Skeletal muscle tissue (tissue), 4 donors: ENCODE results near the gene TELO2. TPM values are rescaled to one million over a fixed set of nuclear protein-coding genes. Genes with fewer than 3 reads are reported as not detected.

Experiments
- H3K27ac ChIP-seq: one replicate; pipeline ENCODE4 v1.7.0; 2013; ENCODE audit warnings: mild to moderate bottlenecking, low read depth, low read length, inconsistent platforms
- H3K27me3 ChIP-seq, 3 donors: one replicate each; pipeline ENCODE4 v1.7.0; 2013; ENCODE audit warnings: low read length in 3 of 3; ENCODE audit not compliant: control insufficient read depth in 3 of 3, insufficient read depth in 3 of 3
- H3K36me3 ChIP-seq, 3 donors: one replicate each; pipeline ENCODE4 v1.7.0; 2013; ENCODE audit warnings: low read length in 3 of 3; ENCODE audit not compliant: control insufficient read depth in 3 of 3, insufficient read depth in 3 of 3
- H3K4me1 ChIP-seq, 3 donors: one replicate each; pipeline ENCODE4 v1.7.0; 2013; ENCODE audit warnings: low read length in 3 of 3, mild to moderate bottlenecking in 3 of 3; ENCODE audit not compliant: control insufficient read depth in 3 of 3, insufficient read depth in 3 of 3
- H3K4me3 ChIP-seq, 3 donors: one replicate each; pipeline ENCODE4 v1.7.0; 2013; ENCODE audit warnings: low read length in 3 of 3
- H3K9ac ChIP-seq, 3 donors: one replicate each; pipeline ENCODE4 v1.7.0; 2013; ENCODE audit warnings: low read length in 3 of 3, mild to moderate bottlenecking in 3 of 3, moderate library complexity in 2 of 3, low read depth in 1 of 3
- H3K9me3 ChIP-seq, 3 donors: one replicate each; pipeline ENCODE4 v1.7.0; 2013; ENCODE audit warnings: low read length in 3 of 3; ENCODE audit not compliant: control insufficient read depth in 3 of 3
- total RNA-seq: library from RNA; depleted of rRNA; stranded (reverse); fragments of >200 nt; gene quantifications from one replicate; pipeline ENCODE4 v1.2.3, GENCODE V29; 2014
- donor health status: Osteomylitis.

The TELO2 gene
- total RNA-seq, 1 donor from 2014 or later = 11.0 TPM

GRCh38 chr16:1503110-1503955 is 10.2 kb downstream of the TELO2 start:
- no peaks in the 10 kb centered on the region for H3K9me3 ChIP-seq
- H3K27me3 ChIP-seq = no peaks in the 10 kb centered on the region
- no peaks in the 10 kb centered on the region for H3K4me1 ChIP-seq
- no peak overlapping the region for H3K4me3 ChIP-seq
- no peak overlapping the region for H3K9ac ChIP-seq
- H3K36me3 ChIP-seq = peaks cover 35 to 57% (median 53%) of the 10 kb centered on the region in 3 donors
- H3K27ac ChIP-seq = no peak overlapping the region

DNA sequence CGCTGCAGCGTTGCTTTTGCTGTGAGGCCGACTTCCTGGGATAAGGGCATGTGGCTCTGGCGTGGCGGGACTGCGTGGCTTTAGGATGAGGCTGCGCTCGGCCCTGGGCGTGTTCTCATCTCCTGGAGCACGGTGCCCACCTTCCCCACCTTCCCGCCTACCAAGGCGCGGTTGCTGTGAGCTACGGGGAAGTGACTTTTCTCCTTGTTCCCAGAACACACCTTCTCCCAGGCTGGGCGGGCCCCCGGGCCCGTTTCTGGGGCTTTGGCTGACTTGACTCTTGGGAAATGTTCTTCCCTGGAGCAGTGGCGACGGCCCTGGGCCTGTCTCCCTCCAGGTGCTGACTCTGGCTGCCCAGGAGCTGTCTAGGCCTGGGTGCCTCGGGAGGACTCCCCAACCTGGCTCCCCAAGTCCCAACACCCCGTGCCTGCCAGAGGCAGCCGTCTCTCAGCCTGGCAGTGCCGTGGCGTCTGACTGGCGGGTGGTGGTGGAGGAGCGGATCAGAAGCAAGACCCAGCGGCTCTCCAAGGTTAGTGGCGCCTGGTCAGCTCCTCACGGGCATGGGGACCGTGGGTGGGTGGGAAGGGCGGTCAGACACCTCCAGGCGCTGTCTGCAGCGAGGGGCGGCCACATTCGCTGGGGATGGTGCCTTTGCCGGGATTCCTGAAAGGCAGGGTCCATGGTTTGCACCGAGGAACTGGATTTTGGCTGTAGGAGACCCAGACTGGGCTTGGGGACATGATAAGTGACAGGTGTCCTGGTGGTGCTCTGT is 12.1 kb downstream of the TELO2 start:
- no peak overlapping the region for H3K9ac ChIP-seq
- H3K4me3 ChIP-seq = no peak overlapping the region
- peaks cover 24 to 43% (median 37%) of the 10 kb centered on the region in 3 donors for H3K36me3 ChIP-seq
- H3K27me3 ChIP-seq = no peaks in the 10 kb centered on the region
- no peak overlapping the region for H3K27ac ChIP-seq
- peaks cover 11 to 14% (median 11%) of the 10 kb centered on the region in 3 donors for H3K4me1 ChIP-seq
- H3K9me3 ChIP-seq = no peaks in the 10 kb centered on the region

DNA sequence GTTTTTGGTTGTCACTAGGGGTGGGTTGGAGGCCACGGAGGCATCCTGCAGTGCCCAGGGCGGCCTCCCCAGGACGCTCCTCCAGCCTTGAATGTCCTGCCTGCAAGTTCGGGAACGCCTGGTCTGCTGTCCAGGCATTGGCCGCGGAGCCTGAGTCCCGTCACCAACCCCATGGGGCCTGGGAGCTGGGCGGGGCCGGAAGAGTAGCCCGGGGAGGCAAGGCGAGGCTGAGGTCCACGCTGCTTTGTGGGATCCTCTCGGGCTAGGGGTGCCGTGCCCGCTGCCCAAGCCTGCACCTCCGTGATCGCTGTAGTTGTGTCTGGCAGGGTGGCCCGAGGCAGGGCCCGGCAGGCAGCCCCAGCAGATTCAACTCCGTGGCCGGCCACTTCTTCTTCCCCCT is 12.8 kb downstream of the TELO2 start:
- no peaks in the 10 kb centered on the region for H3K9me3 ChIP-seq
- H3K36me3 ChIP-seq = peaks cover 24 to 41% (median 36%) of the 10 kb centered on the region in 3 donors

GRCh38 chr16:1506494-1507213 is 13.5 kb downstream of the TELO2 start:
- H3K36me3 ChIP-seq = peaks cover 22 to 38% (median 35%) of the 10 kb centered on the region in 3 donors
- H3K4me1 ChIP-seq = peaks cover 13 to 21% (median 17%) of the 10 kb centered on the region in 3 donors
- no peaks in the 10 kb centered on the region for H3K27me3 ChIP-seq
- no peak overlapping the region for H3K4me3 ChIP-seq
- H3K27ac ChIP-seq = no peak overlapping the region
- no peaks in the 10 kb centered on the region for H3K9me3 ChIP-seq
- H3K9ac ChIP-seq = no peak overlapping the region

More for the DNA sequence above, 12.8 kb downstream of the TELO2 start:
- Histone ChIP-seq H3K27ac (no peak overlapping the region), H3K9ac (no peak overlapping the region), H3K4me3 (no peak overlapping the region), H3K4me1 (peaks cover 13 to 19% (median 14%) of the 10 kb centered on the region in 3 donors), H3K27me3 (no peaks in the 10 kb centered on the region)

DNA sequence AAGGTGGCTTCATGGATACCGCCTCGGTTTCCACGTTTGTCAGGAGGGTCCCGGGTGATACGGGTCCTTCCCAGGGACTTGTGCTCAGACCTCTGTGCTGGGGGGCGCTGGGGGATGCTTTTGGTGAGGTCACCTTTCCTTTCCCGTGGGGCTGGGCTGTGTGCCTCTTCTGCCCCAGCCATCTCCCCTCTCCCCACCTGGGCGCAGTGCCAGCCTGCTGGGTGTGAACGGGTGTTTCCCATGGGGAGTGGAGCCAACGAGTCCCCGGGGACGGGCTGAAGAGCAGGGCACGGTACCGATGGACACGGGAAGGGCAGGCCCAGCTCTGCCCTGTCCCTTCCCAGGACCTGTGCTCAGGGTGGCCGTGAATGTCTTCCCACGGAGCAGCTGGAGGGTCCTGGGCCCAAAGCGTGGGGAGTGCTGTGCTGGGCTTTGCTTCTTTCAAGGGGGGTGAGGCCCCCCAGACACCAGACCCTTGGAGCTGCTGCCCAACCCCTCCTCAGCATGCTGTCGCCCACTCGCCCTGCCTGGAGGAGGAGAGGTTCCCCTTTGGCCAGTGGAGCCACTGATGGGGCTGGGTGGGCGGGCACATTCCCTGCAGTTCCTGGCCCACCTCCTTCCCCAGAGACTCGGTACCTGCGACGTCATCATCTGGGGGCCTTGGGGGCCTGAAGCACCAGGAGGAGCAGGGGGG is 15.5 kb downstream of the TELO2 start:
- Histone ChIP-seq H3K9me3 (no peaks in the 10 kb centered on the region), H3K4me3 (no peak overlapping the region), H3K36me3 (peaks cover 7 to 22% (median 15%) of the 10 kb centered on the region in 3 donors), H3K27me3 (no peaks in the 10 kb centered on the region), H3K9ac (peak overlapping the region in 1 of 3 donors; percentile 82), H3K4me1 (peaks cover 16 to 21% (median 19%) of the 10 kb centered on the region in 3 donors), H3K27ac (no peak overlapping the region)

DNA sequence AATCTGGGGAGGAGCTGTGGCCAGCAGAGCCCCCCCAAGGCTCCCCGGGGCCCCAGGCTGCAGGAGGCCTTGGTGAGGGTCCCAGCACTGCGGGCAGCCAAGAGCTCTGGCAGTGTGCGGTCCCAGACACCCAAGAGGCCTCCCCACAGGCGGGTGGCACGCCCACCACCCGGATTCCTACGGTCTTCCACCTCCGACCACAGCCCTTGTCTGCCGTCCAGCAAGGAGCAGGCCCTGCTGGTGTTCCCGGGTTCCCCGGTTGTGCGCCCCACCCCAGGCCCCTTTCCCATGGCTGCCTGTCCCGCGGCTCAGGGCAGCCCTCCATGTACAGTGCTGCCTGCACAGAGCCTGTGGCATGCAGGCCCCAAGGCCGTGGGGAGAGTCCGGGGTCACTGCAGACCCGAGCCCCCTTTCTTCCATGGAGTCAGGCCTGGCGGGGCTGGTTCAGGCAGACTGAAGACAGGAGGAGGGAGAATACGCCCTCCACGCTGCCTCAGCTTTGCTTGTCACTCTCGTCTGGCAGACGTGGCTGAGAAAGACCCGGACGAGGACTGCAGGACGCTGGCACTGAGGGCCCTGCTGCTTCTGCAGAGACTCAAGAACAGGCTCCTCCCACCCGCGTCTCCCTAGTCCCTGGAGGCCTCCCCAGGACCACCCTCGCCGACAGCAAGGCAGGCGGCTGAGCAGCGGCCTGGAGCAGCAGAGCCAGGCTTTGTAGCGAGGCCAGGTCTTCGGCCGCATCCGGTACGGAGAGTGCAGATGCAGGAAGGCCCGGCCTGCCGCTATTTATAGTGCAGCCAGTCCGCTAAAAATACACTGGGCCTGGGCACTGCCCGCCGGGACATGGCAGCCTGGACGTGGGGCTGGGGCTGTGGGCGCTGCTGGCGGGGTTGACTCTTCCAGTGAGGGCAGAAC is 16.4 kb downstream of the TELO2 start:
- peak overlapping the region in 1 of 3 donors; percentile 60 for H3K4me3 ChIP-seq
- H3K4me1 ChIP-seq = peaks cover 16 to 21% (median 19%) of the 10 kb centered on the region in 3 donors
- H3K9me3 ChIP-seq = peaks cover 0 to 2% (median 0%) of the 10 kb centered on the region in 3 donors
- no peaks in the 10 kb centered on the region for H3K27me3 ChIP-seq
- H3K9ac ChIP-seq = peak overlapping the region; percentile 38 to 82 (median 76)
- H3K27ac ChIP-seq = peak overlapping the region; percentile 72
- peaks cover 7 to 22% (median 13%) of the 10 kb centered on the region in 3 donors for H3K36me3 ChIP-seq

DNA sequence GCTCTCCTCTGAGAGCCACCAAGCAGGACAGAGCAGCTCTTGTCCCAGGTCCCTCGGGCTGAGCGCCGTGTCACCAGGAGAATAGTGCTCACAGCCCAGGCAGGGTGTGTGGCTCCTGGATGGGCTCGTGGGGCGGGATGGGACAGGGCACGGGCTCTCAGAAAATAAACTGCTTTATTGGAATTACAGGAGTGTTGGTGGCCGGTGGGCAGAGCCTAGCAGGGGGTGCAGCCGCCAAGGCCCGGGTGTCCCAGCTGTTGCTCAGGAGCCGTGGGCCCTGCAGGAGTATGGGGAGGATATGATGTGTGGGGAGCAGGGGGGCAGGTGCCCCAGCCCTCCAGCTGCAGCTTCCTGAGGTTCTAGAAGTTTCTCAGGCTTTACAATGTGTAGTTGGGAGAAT is 17.1 kb downstream of the TELO2 start:
- no peaks in the 10 kb centered on the region for H3K27me3 ChIP-seq
- H3K9me3 ChIP-seq = peaks cover 0 to 2% (median 0%) of the 10 kb centered on the region in 3 donors
- peak overlapping the region; percentile 72 for H3K27ac ChIP-seq
- peak overlapping the region; percentile 32 to 82 (median 61) for H3K9ac ChIP-seq
- H3K4me3 ChIP-seq = peak overlapping the region in 1 of 3 donors; percentile 58
- H3K36me3 ChIP-seq = peaks cover 7 to 18% (median 13%) of the 10 kb centered on the region in 3 donors
- peaks cover 16 to 21% (median 19%) of the 10 kb centered on the region in 3 donors for H3K4me1 ChIP-seq

DNA sequence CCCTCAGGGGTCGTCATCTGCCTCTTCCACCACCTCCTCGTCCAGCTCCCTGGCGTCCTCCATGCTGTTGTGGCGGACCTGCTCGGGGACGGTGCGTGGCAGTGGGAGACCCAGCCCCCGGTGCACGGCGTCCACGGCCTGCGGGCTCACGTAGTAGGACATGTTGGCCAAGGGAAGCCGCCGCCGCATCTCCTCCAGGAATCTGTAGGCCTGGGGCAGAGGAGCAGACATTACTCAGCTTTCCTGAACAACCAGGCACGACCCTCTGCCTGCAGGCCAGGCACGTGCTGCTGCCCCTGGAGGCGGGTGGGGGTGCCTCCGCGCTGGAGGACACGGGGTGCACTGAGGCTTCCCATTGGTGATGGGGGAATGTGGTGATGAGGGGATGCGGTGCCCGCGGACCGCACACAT is 17.8 kb downstream of the TELO2 start:
- H3K4me3 ChIP-seq = no peak overlapping the region
- H3K4me1 ChIP-seq = peaks cover 16 to 21% (median 19%) of the 10 kb centered on the region in 3 donors
- H3K36me3 ChIP-seq = peaks cover 7 to 15% (median 11%) of the 10 kb centered on the region in 3 donors
- no peak overlapping the region for H3K27ac ChIP-seq
- peaks cover 0 to 2% (median 0%) of the 10 kb centered on the region in 3 donors for H3K9me3 ChIP-seq
- no peak overlapping the region for H3K9ac ChIP-seq
- H3K27me3 ChIP-seq = no peaks in the 10 kb centered on the region
